Ovary (tissue), 9 donors: ENCODE data around the gene KHDRBS2. TPM values are rescaled to one million over a fixed set of nuclear protein-coding genes. Genes with fewer than 3 reads are reported as not detected.

Experiments used
- DNase-seq, 5 donors: peaks; one replicate each; pipeline ENCODE4 v3.0.0-alpha.2; 2019 to 2020
- H3K27ac ChIP-seq, 2 donors: fragments of 200-600 bp; one replicate each; pipeline versions ENCODE4 v1.5.1 to v1.8.0; 2019 to 2022
- H3K27me3 ChIP-seq: fragments of 200-600 bp; one replicate; pipeline ENCODE4 v1.8.0; 2022
- H3K36me3 ChIP-seq: fragments of 200-600 bp; sonication (generic); one replicate; pipeline ENCODE4 v1.5.1; 2019
- H3K4me1 ChIP-seq: one replicate; pipeline ENCODE4 v1.8.1; 2013; ENCODE audit warnings: mild to moderate bottlenecking, moderate library complexity; ENCODE audit not compliant: insufficient read depth
- H3K4me3 ChIP-seq: fragments of 200-600 bp; sonication (generic); one replicate; pipeline ENCODE4 v1.5.1; 2017
- H3K9me3 ChIP-seq, 2 donors: fragments of 200-600 bp in 1 of 2; sonication (generic) in 1 of 2; one replicate each; pipeline versions ENCODE4 v1.5.1 to v1.8.1; 2013 to 2019; ENCODE audit warnings: mild to moderate bottlenecking in 1 of 2, moderate library complexity in 1 of 2
- EP300 ChIP-seq: sonication (generic); formaldehyde crosslinking; IDR thresholded peaks from one replicate; pipeline ENCODE4 v1.6.1; 2017; ENCODE audit warnings: antibody characterized with exemption
- POLR2A ChIP-seq: fragments of 450-650 bp; IDR thresholded peaks from one replicate; pipeline ENCODE4 v1.6.1; 2017; ENCODE audit warnings: antibody characterized with exemption, mild to moderate bottlenecking, moderate library complexity
- WGBS, 3 donors: extraction: QIAGEN DNeasy Blood & Tissue Kit in 1 of 3; methylation state at CpG; one replicate each; pipeline versions ENCODE4 v1.1.5 to v1.1.7; 2013 to 2017; 5-methylcytosine and 5-hydroxymethylcytosine counted together
- intact Hi-C, 4 donors: fragments of 100-400 bp; cut with DNase I; formaldehyde crosslinking; loops; one replicate each; pipeline versions ENCODE4 v1.11.0 to v1.15.1; 2022 to 2023
- polyA plus RNA-seq, 2 donors: library from polyadenylated mRNA; stranded (reverse); fragments of 200-250 nt in 1 of 2; fragments of 350-450 nt in 1 of 2; fragmentation: Illumina TruSeq in 1 of 2; extraction: RNeasy Lipid Tissue Mini Kit (QIAGEN cat#74804) in 1 of 2; gene quantifications; one replicate each; pipeline ENCODE4 v1.2.3, GENCODE V29; 2013 to 2014
- total RNA-seq, 7 donors: library from RNA; depleted of rRNA in 2 of 7; stranded (reverse); fragments of >200 nt in 2 of 7; fragmentation: NEBNext Ultra II Directional in 3 of 7; extraction: Animal tissue kit (Norgen Biotek cat#: 25700) in 3 of 7; gene quantifications; one replicate each; pipeline versions ENCODE4 v1.1.0 to v1.2.4, GENCODE V29; 2016 to 2023
- TF ChIP-seq, protein P1 (sequence below), 3 donors: fragments of 450-650 bp in 2 of 3; fragments of 200-600 bp in 1 of 3; IDR thresholded peaks; one replicate each; pipeline versions ENCODE4 v1.5.1 to v1.8.0; 2016 to 2022; ENCODE audit warnings: antibody characterized with exemption in 3 of 3, mild to moderate bottlenecking in 1 of 3
- donor health status: DM: no; HTN: no; CAD: no; lungs with moderate emphysema.
- donor health status: DM: no; HTN: no; CAD: no.
- donor health status: Bipolar disorder and iron deficiency.
- donor health status: DM: yes; HTN: yes; CAD: no.
- donor health status: DM: no; HTN: no; CAD: no.
- donor health status: DM: yes; HTN: yes; CAD: no.

KHDRBS2 gene
- total and polyA plus RNA-seq, 9 donors = 0.07 to 2.2 (median 0.23) TPM; not detected in 3

DNA sequence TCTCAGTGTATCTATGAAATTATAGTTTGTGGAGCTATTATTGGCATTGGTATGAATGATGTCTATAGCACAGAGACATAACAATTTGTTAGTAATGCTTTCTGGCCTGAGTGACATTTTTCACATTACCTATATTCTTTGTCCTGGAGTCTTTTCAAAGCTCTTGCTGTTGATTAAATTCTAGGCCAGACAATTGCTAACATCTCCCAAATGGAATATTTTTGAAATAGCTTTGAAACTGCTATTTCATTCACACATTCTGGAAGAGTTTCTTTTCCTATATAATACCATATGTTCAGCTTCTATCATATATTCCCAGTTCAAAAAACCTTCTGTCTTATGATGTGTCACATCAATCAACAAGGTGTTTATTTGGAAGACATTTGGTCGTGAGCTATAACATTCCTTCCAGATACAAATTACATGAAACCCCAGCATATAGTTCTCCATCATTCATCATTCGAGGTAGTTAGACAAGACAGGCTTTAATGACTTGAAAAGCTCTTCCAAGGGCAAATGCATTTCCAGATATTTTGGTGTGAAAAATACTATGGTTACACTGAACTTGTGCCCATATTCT is 452.8 kb downstream of the KHDRBS2 start:
- Histone ChIP-seq H3K9me3 (no peaks in the 10 kb centered on the region), H3K27ac (no peak overlapping the region), H3K4me3 (no peak overlapping the region), H3K36me3 (no peaks in the 10 kb centered on the region), H3K27me3 (no peaks in the 10 kb centered on the region), H3K4me1 (no peaks in the 10 kb centered on the region)
- no peak for DNase-seq
- TF ChIP-seq EP300 (no peak), POLR2A (no peak)
- TF ChIP-seq, protein P1, sequence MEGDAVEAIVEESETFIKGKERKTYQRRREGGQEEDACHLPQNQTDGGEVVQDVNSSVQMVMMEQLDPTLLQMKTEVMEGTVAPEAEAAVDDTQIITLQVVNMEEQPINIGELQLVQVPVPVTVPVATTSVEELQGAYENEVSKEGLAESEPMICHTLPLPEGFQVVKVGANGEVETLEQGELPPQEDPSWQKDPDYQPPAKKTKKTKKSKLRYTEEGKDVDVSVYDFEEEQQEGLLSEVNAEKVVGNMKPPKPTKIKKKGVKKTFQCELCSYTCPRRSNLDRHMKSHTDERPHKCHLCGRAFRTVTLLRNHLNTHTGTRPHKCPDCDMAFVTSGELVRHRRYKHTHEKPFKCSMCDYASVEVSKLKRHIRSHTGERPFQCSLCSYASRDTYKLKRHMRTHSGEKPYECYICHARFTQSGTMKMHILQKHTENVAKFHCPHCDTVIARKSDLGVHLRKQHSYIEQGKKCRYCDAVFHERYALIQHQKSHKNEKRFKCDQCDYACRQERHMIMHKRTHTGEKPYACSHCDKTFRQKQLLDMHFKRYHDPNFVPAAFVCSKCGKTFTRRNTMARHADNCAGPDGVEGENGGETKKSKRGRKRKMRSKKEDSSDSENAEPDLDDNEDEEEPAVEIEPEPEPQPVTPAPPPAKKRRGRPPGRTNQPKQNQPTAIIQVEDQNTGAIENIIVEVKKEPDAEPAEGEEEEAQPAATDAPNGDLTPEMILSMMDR (IDR thresholded peaks at IDR 0.05) = no peak
- WGBS, 3 donors = 56 to 58% (median 56%) methylated on average over 2 of the region's 2 CpGs
- intact Hi-C loops = no loop called here

GRCh38 chr6:61817716-61818115 is 468.3 kb downstream of the KHDRBS2 start:
- Histone ChIP-seq H3K4me3 (no peak overlapping the region), H3K27ac (no peak overlapping the region), H3K27me3 (no peaks in the 10 kb centered on the region), H3K9me3 (no peaks in the 10 kb centered on the region), H3K36me3 (no peaks in the 10 kb centered on the region), H3K4me1 (no peaks in the 10 kb centered on the region)
- no peak for DNase-seq
- TF ChIP-seq, protein P1 (IDR thresholded peaks at IDR 0.05) = no peak
- TF ChIP-seq EP300 (no peak), POLR2A (no peak)
- 42 to 63% (median 46%) methylated on average over 2 of the region's 2 CpGs for WGBS, 3 donors
- intact Hi-C loops = no loop called here

GRCh38 chr6:61810047-61810446 is 476.0 kb downstream of the KHDRBS2 start:
- H3K27me3 ChIP-seq = no peaks in the 10 kb centered on the region
- intact Hi-C loops = no loop called here
- H3K4me1 ChIP-seq = no peaks in the 10 kb centered on the region
- H3K9me3 ChIP-seq = no peaks in the 10 kb centered on the region
- no peak overlapping the region for H3K27ac ChIP-seq
- H3K36me3 ChIP-seq = no peaks in the 10 kb centered on the region
- H3K4me3 ChIP-seq = no peak overlapping the region
- DNase-seq = no peak
- WGBS, 3 donors = 50 to 75% (median 74%) methylated on average over 3 of the region's 3 CpGs
- TF ChIP-seq POLR2A = no peak
- no peak for TF ChIP-seq EP300
- TF ChIP-seq, protein P1 (IDR thresholded peaks at IDR 0.05) = no peak

DNA sequence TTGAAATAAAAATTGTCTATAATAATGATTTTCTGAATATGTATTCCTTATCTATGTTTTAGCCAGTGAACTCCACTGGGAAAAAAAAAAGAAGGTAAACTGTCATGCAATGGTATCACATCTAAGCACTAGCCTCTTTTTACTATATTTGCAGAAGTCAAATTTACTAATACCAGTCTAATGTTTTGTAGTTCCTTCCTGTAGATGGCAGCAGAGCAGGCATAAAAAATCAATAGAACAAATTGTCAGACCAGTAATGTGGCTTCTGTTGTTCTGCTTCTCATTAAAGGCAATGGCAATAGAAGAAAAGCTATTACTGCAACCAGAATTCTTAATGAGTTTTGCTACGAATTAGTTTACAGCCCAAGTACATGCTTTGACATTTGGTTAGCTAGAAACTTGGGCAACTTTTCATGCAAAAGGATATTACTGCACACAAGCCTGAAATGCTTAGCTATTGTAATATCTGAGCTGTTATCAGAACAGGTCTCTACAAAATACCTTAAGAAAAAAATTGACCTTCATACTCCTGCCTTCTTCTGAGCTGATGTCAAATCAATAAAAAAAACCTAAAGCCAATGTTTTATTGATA is 476.9 kb downstream of the KHDRBS2 start:
- Histone ChIP-seq H3K4me1 (no peaks in the 10 kb centered on the region), H3K4me3 (no peak overlapping the region), H3K27me3 (no peaks in the 10 kb centered on the region), H3K9me3 (no peaks in the 10 kb centered on the region), H3K27ac (no peak overlapping the region), H3K36me3 (no peaks in the 10 kb centered on the region)
- 4 to 6% (median 5%) methylated on average over 1 of the region's 1 CpG for WGBS, 3 donors
- TF ChIP-seq, protein P1 (IDR thresholded peaks at IDR 0.05) = no peak
- no peak for TF ChIP-seq EP300
- TF ChIP-seq POLR2A = no peak
- intact Hi-C loops = no loop called here
- DNase-seq = no peak
